ENCODE measurements around the gene ACOT7.
"Not testable (repeated sequence)": the region's sequence is repeated elsewhere in the genome, so short reads cannot be mapped to it uniquely, and the experiment has no call there.

Gene ACOT7

GRCh38 chr1:6367381-6368012 lies 26.1 kb downstream of the ACOT7 start:
- H3K9me3 ChIP-seq (ENCODE audit: insufficient read depth, low read depth, low read length) = no peaks in the 10 kb centered on the region
- no peak overlapping the region for H3K4me3 ChIP-seq (ENCODE audit: low read length)
- H3K36me3 ChIP-seq (ENCODE audit: insufficient read depth, low read depth, low read length) = no peaks in the 10 kb centered on the region
- no peak overlapping the region for H3K27ac ChIP-seq (ENCODE audit: low read length)
- no peaks in the 10 kb centered on the region for H3K27me3 ChIP-seq (ENCODE audit: insufficient read depth, low read length)
- H3K4me1 ChIP-seq (ENCODE audit: insufficient read depth, low read length) = no peaks in the 10 kb centered on the region; the same call in 1 of the 2 replicates
- no peak overlapping the region for H3K9ac ChIP-seq (ENCODE audit: low read depth, low read length)

- H3K36me3 ChIP-seq (ENCODE audit: insufficient read depth, low read depth, low read length) = no peaks in the 10 kb centered on the region
- H3K27ac ChIP-seq (ENCODE audit: low read length) = no peak overlapping the region
- no peaks in the 10 kb centered on the region for H3K27me3 ChIP-seq (ENCODE audit: insufficient read depth, low read length)
Measured at GRCh38 chr1:6365047-6365446, 28.5 kb downstream of the ACOT7 start.

GRCh38 chr1:6363085-6363884 lies 30.3 kb downstream of the ACOT7 start:
- not testable (repeated sequence) for H3K9ac ChIP-seq (ENCODE audit: low read depth, low read length); H3K27me3 ChIP-seq (ENCODE audit: insufficient read depth, low read length); H3K36me3 ChIP-seq (ENCODE audit: insufficient read depth, low read depth, low read length); H3K9me3 ChIP-seq (ENCODE audit: insufficient read depth, low read depth, low read length); H3K4me3 ChIP-seq (ENCODE audit: low read length); H3K27ac ChIP-seq (ENCODE audit: low read length)
- H3K4me1 ChIP-seq (ENCODE audit: insufficient read depth, low read length) = peaks cover 15% of the 10 kb centered on the region; the same call in 1 of the 2 replicates

More at GRCh38 chr1:6365047-6365446, 28.5 kb downstream of the ACOT7 start:
- Histone ChIP-seq H3K9me3 (ENCODE audit: insufficient read depth, low read depth, low read length) (no peaks in the 10 kb centered on the region), H3K4me3 (ENCODE audit: low read length) (no peak overlapping the region), H3K9ac (ENCODE audit: low read depth, low read length) (no peak overlapping the region), H3K4me1 (ENCODE audit: insufficient read depth, low read length) (peaks cover 4% of the 10 kb centered on the region; the same call in 1 of the 2 replicates)

GRCh38 chr1:6361124-6361775 lies 32.3 kb downstream of the ACOT7 start:
- Histone ChIP-seq H3K27me3 (ENCODE audit: insufficient read depth, low read length) (no peaks in the 10 kb centered on the region), H3K9me3 (ENCODE audit: insufficient read depth, low read depth, low read length) (no peaks in the 10 kb centered on the region), H3K4me3 (ENCODE audit: low read length) (no peak overlapping the region), H3K36me3 (ENCODE audit: insufficient read depth, low read depth, low read length) (no peaks in the 10 kb centered on the region), H3K27ac (ENCODE audit: low read length) (no peak overlapping the region), H3K4me1 (ENCODE audit: insufficient read depth, low read length) (peaks cover 17% of the 10 kb centered on the region; the same call in 1 of the 2 replicates), H3K9ac (ENCODE audit: low read depth, low read length) (0 out of 2 replicates have a peak overlapping the region, but pooled peaks have one; percentile 2)

- Histone ChIP-seq H3K9me3 (ENCODE audit: insufficient read depth, low read depth, low read length) (no peaks in the 10 kb centered on the region), H3K9ac (ENCODE audit: low read depth, low read length) (0 out of 2 replicates have a peak overlapping the region, but pooled peaks have one; percentile 2), H3K27ac (ENCODE audit: low read length) (no peak overlapping the region), H3K27me3 (ENCODE audit: insufficient read depth, low read length) (no peaks in the 10 kb centered on the region), H3K36me3 (ENCODE audit: insufficient read depth, low read depth, low read length) (no peaks in the 10 kb centered on the region), H3K4me3 (ENCODE audit: low read length) (no peak overlapping the region), H3K4me1 (ENCODE audit: insufficient read depth, low read length) (peaks cover 17% of the 10 kb centered on the region; the same call in 1 of the 2 replicates)
Measured at GRCh38 chr1:6360517-6361070, 33.0 kb downstream of the ACOT7 start.

GRCh38 chr1:6360117-6360496 lies 33.5 kb downstream of the ACOT7 start:
- Histone ChIP-seq H3K9me3 (ENCODE audit: insufficient read depth, low read depth, low read length) (no peaks in the 10 kb centered on the region), H3K4me1 (ENCODE audit: insufficient read depth, low read length) (peaks cover 17% of the 10 kb centered on the region; the same call in 1 of the 2 replicates), H3K27ac (ENCODE audit: low read length) (no peak overlapping the region), H3K4me3 (ENCODE audit: low read length) (no peak overlapping the region), H3K27me3 (ENCODE audit: insufficient read depth, low read length) (no peaks in the 10 kb centered on the region), H3K36me3 (ENCODE audit: insufficient read depth, low read depth, low read length) (no peaks in the 10 kb centered on the region), H3K9ac (ENCODE audit: low read depth, low read length) (peak overlapping the region; percentile 2; the same call in 1 of the 2 replicates)

- peak overlapping the region; percentile 4; the same call in 1 of the 2 replicates for H3K9ac ChIP-seq (ENCODE audit: low read depth, low read length)
- H3K9me3 ChIP-seq (ENCODE audit: insufficient read depth, low read depth, low read length) = no peaks in the 10 kb centered on the region
- no peaks in the 10 kb centered on the region for H3K27me3 ChIP-seq (ENCODE audit: insufficient read depth, low read length)
- H3K4me1 ChIP-seq (ENCODE audit: insufficient read depth, low read length) = peaks cover 17% of the 10 kb centered on the region; the same call in 1 of the 2 replicates
- H3K36me3 ChIP-seq (ENCODE audit: insufficient read depth, low read depth, low read length) = no peaks in the 10 kb centered on the region
- no peak overlapping the region for H3K4me3 ChIP-seq (ENCODE audit: low read length)
- no peak overlapping the region for H3K27ac ChIP-seq (ENCODE audit: low read length)
Measured at GRCh38 chr1:6359216-6360116, 34.1 kb downstream of the ACOT7 start.

- Histone ChIP-seq H3K27me3 (ENCODE audit: insufficient read depth, low read length) (no peaks in the 10 kb centered on the region), H3K9ac (ENCODE audit: low read depth, low read length) (peak overlapping the region; percentile 4; the same call in 1 of the 2 replicates), H3K27ac (ENCODE audit: low read length) (no peak overlapping the region), H3K4me1 (ENCODE audit: insufficient read depth, low read length) (peaks cover 17% of the 10 kb centered on the region; the same call in 1 of the 2 replicates), H3K36me3 (ENCODE audit: insufficient read depth, low read depth, low read length) (no peaks in the 10 kb centered on the region), H3K9me3 (ENCODE audit: insufficient read depth, low read depth, low read length) (no peaks in the 10 kb centered on the region), H3K4me3 (ENCODE audit: low read length) (no peak overlapping the region)
Measured at GRCh38 chr1:6358757-6359201, 34.8 kb downstream of the ACOT7 start.

- Histone ChIP-seq H3K27ac (ENCODE audit: low read length) (no peak overlapping the region), H3K9ac (ENCODE audit: low read depth, low read length) (no peak overlapping the region), H3K9me3 (ENCODE audit: insufficient read depth, low read depth, low read length) (no peaks in the 10 kb centered on the region), H3K36me3 (ENCODE audit: insufficient read depth, low read depth, low read length) (no peaks in the 10 kb centered on the region), H3K27me3 (ENCODE audit: insufficient read depth, low read length) (no peaks in the 10 kb centered on the region), H3K4me1 (ENCODE audit: insufficient read depth, low read length) (peaks cover 17% of the 10 kb centered on the region; the same call in 1 of the 2 replicates), H3K4me3 (ENCODE audit: low read length) (no peak overlapping the region)
Measured at GRCh38 chr1:6358144-6358624, 35.4 kb downstream of the ACOT7 start.

GRCh38 chr1:6357243-6357936 lies 36.2 kb downstream of the ACOT7 start:
- Histone ChIP-seq H3K9me3 (ENCODE audit: insufficient read depth, low read depth, low read length) (no peaks in the 10 kb centered on the region), H3K36me3 (ENCODE audit: insufficient read depth, low read depth, low read length) (no peaks in the 10 kb centered on the region), H3K4me1 (ENCODE audit: insufficient read depth, low read length) (peaks cover 17% of the 10 kb centered on the region; the same call in 1 of the 2 replicates), H3K27ac (ENCODE audit: low read length) (no peak overlapping the region), H3K4me3 (ENCODE audit: low read length) (no peak overlapping the region), H3K9ac (ENCODE audit: low read depth, low read length) (no peak overlapping the region), H3K27me3 (ENCODE audit: insufficient read depth, low read length) (no peaks in the 10 kb centered on the region)

All from iPS-20b (cell line).